HPDE6-E6E7 (cell line): Measurements from ENCODE around the gene DNMT3L.

Source experiments
- DNase-seq: peaks from one replicate; pipeline ENCODE4 v3.0.0; 2011; ENCODE audit warnings: missing footprints; ENCODE audit errors: extremely low spot score

DNMT3L gene

GRCh38 chr21:44279354-44280260 lies 17.9 kb upstream of the DNMT3L start:
- no peak for DNase-seq

DNA sequence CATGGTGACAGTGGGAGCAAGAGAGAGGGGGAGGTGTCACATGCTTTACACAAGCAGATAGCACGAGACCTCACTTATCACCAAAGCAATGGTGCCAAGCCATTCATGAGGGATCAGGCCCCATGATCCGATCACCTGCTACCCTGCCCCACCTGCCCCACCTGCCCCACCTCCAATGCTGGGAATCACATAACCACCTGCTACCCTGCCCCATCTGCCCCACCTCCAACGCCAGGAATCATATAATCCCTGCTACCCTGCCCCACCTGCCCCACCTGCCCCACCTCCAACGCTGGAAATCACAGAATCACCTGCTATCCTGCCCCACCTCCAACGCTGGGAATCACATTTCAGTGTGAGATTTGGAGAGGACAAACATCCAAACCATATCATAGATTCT lies 13.3 kb upstream of the DNMT3L start:
- DNase-seq: no peak

GRCh38 chr21:44273046-44273445 lies 11.3 kb upstream of the DNMT3L start:
- no peak for DNase-seq

DNA sequence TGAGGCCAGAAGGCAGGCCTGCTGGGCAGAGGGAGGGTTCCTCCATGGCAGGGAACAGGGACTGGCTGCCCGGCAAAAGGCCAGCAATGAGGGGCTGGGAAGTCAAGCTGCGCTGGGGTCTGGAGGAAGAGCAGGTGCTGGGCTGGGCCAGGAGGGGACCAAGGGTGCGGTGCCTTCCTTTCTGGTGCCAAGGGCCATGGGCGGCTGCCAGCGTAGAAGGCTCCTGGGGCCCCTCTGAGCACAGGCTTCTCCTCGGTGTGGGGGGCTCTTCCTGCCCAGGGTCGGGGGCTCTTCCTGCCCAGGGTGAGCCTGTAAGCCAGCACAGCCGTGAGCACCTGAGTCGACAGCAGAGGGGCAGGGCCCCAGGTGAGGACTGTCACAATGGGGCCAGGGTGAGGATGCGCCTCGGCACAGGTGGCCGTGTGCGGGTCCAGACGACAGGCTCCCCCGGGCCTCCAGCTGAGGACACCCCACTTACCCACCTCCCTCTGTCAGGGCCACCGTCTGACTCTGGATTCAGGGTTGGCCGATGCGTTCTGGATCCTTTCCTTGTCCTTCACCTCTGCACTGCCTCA lies 10.7 kb upstream of the DNMT3L start:
- DNase-seq: no peak

- DNase-seq: no peak
These were observed 10.0 kb upstream of the DNMT3L start for GRCh38 chr21:44271558-44272283.

GRCh38 chr21:44269090-44269489 lies 7.4 kb upstream of the DNMT3L start:
- DNase-seq: no peak

DNA sequence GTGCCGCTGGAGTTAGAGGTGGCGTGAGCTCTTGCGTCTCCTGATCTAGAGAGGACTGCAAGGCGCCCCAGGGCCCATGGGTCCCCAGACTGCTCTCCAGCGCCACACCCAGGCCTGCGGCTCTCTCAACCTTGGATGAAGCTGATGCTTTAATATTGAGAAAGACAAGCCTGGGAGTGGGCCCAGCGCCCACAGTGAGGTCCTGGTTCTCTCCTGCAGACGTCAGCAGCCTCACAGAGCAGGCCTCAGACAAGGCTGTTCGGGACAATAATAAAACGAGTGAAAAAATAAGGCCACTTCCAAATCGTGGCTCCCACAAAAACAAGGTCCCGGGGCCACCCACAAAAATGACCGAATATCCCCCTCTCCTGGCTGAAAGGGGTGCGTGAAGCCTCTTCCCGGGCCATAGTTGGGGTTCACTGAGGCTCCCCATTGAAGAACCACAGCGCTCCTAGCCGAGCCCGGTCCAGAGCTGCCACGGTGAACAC lies 6.0 kb upstream of the DNMT3L start:
- no peak for DNase-seq

DNA sequence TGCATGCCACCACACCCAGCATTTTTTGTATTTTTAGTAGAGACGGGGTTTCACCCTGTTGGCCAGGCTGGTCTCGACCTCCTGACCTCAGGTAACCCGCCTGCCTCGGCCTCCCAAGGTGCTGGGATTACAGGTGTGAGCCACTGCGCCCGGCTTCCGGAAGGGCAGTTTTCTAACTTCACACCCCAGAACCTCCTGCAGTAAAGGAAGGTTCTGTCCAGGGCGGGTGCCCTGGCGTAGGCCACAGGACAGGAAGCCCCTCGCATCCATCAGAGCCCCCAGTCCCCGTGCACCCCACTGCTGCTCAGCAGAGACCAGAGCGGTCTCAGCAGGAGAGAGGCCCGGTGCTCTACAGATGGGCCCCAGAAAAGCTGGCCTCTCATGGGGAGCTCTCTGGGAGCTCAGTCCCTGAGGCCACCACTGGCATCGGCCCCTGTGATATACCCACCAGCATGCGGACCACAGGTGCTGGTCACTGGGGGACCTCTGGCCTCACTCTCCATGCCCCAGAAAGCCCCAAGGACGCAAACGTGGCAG lies 4.1 kb upstream of the DNMT3L start:
- DNase-seq: no peak

- DNase-seq: no peak
These were observed 2.1 kb upstream of the DNMT3L start for GRCh38 chr21:44263768-44264167.

DNA sequence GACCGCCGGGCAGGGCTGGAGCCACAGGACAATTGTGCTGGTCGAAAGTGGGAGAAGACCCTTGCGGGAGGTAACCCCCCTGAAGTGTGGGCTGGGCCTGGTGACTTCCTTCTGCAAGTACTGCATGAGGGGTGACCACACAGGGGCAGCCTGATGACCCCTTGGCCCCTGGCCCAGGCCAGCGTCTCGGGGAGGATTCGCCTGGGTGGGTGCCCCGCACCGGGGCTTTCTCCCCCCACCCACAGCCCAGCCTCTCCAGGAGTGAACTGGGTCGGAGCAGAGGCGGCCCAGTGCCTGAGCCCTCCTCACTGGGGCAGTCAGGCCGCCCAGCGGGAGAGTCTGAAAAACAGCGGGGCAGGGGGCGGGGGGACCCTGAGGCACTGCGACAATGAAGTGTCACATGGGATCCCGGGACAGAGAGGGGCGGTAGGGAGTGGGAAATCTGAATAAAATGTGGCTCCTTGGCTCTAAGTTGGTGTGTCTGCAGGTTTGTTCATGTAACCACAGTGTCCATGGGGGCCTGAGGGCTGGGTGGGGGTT lies 1.6 kb upstream of the DNMT3L start:
- no peak for DNase-seq

DNA sequence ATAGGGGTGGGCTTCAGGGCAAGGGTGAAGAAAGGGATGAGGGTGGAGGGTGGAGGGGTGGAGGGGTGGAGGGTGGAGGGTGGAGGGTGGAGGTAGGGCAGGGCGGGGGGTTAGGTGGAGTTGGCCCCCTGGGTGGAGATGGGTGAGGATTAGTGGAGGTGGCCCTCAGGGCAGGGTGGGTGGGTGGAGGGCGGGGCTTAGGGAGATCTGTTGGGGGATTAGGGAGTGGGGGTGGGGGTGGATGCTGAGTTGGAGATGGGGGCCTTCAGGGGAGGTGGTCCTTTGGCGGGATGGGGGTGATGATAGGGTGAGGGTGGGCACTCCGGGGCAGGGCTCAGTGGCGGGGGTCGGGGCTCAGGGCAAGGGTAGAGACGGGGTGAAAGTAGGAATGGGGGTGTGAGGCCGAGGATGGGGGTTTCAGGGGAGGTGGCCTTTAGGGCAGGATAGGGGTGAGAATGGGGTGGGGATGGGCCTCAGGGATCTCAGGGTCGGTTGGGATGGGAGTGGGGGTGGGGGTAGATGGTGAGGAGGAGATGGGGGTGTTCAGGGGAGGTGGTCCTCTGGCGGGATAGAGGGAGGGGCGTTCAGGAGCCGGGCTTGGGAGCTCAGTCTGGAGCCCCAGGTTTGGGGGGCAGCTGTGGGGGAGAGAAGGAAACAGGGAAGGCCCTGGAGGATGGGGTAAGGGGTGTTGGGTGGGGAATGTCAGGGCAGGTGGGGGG lies 800 bp upstream of the DNMT3L start:
- DNase-seq: no peak

DNA sequence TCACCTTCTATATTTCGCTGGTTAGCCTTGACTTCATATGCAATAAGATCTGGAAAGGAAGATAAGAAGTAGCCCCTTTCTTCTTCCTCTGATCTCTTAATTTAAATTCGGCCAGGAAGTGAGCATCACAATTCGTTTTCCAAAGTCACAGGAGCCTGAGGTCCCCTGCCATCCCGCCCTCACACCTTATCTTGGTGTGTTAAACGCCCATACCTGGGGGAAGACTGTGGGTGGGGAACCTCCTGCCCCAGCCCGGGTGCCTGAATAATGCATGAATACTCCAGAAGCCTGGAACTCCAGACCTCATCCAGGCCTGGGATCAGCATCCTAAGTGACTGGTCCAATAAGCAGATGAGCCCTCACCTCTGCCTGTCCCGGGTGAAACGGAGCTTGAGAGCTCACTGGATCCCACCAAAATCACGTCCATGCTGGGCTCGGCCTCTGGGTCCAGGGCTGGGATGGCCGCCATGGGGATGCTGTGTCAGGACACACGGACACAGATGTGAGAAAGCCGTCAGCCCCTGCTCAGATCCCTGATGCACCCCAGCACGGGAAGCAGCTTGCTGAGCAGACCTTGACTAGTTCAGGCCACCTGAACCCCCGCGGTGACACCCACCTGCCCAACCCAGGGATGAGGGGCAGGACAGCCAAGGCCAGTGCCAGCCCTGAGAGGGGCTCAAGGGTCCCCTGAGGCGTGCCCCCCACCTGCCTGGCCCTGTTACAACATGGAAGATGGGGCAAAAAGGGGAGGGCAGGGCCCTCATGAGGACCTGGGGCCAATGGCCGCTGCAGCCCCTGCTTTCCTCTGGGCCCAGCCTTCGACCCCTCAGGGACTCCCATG lies 686 bp downstream of the DNMT3L start:
- no peak for DNase-seq

DNA sequence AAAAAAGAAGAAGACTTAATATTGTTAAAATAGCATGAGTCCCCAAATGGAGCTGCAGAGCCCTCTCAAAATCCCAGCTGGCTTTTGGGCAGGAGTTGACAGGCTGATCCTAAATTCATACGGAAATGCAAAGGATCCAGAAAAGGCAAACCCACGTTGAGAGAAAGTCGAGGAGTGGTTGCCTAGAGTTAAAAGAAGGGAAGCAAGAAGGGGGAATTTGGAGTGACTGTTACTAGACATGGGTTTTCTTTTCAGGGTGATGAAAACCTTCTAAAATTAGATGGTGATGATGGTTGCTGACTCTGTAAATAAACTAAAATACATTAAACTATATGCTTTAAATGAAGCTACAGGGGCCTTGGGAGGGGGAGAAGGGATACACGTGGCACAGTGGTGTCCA lies 1.6 kb downstream of the DNMT3L start:
- no peak for DNase-seq

GRCh38 chr21:44259082-44259705 lies 2.5 kb downstream of the DNMT3L start:
- DNase-seq: no peak

- DNase-seq: no peak
These were observed 3.5 kb downstream of the DNMT3L start for GRCh38 chr21:44258056-44258725.

GRCh38 chr21:44255511-44255981 lies 6.2 kb downstream of the DNMT3L start:
- no peak for DNase-seq

DNA sequence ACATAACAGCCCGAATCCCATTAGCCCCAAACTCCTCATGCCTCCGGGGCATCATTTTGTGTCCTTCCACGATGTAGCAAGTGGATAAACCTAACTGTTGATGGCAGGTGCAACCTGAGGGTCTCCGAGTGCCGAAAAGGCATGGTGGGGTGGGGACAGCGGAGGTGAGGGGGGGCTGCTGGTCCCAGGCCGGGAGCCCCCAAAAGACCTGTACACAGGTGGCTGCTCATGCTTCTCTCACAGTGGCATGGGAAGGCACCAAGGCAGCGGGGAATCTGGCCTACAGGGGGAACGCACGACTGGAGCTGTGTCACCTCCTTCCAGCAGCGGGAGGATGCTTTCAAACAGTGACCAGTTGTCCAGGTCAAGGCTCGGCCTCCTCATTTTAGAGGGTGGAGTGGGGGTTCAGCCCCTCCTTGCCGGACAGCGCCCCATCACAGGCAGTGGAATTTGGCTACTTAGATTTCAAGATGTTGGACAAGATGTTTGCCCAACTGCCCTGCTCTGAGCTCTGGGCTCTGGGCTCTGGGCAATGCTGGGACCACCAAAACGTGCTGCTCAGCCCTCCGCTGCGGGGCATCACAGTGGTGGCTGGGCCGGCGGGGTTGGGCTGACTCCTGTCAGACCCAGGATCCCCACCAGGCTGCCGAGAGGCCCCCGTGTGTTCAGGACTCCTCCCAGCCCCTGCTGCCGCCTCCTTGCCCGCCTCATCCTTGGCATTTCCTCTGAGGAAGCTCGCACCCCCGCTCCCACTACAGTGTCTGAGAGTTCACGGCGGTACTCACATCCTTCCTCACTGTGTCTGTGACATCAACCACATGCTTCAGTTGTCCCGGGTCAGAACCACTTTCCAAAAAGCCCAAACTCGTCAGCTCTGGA lies 7.6 kb downstream of the DNMT3L start:
- no peak for DNase-seq
